Lower leg skin (tissue), 4 donors: ENCODE data around the gene DDX6. TPM values are rescaled to one million over a fixed set of nuclear protein-coding genes. Genes with fewer than 3 reads are reported as not detected.

Source experiments
- DNase-seq, 2 donors: peaks; one replicate each; pipeline ENCODE4 v3.0.0-alpha.2; 2019; ENCODE audit warnings: low spot score in 2 of 2
- H3K4me3 ChIP-seq: fragments of 200-600 bp; sonication (generic); 2 replicates; pipeline ENCODE4 v1.5.1; 2017; ENCODE audit warnings: mild to moderate bottlenecking, low read depth; ENCODE audit not compliant: poor library complexity, severe bottlenecking
- CTCF ChIP-seq, 3 donors: fragments of 450-650 bp; IDR thresholded peaks; one replicate each; pipeline ENCODE4 v1.5.1; 2016; ENCODE audit warnings: antibody characterized with exemption in 3 of 3, mild to moderate bottlenecking in 3 of 3, moderate library complexity in 2 of 3
- POLR2A ChIP-seq, 2 donors: fragments of 450-650 bp; IDR thresholded peaks; one replicate each; pipeline ENCODE4 v1.6.1; 2016 to 2017; ENCODE audit warnings: antibody characterized with exemption in 2 of 2, mild to moderate bottlenecking in 1 of 2, moderate library complexity in 1 of 2
- WGBS, 2 donors: methylation state at CpG; one replicate each; pipeline ENCODE4 v1.1.5; 2018; 5-methylcytosine and 5-hydroxymethylcytosine counted together
- intact Hi-C: fragments of 100-400 bp; cut with DNase I; formaldehyde crosslinking; loops from one replicate; pipeline ENCODE4 v1.15.0; 2023; ENCODE audit warnings: low total_unique reads
- total RNA-seq, 4 donors: library from RNA; depleted of rRNA; stranded (reverse); fragments of >200 nt; gene quantifications; one replicate each; pipeline ENCODE4 v1.1.0, GENCODE V29; 2016

Gene DDX6
- total RNA-seq, 4 donors from 2014 or later: 71.8 to 117 (median 88.6) TPM

DNA sequence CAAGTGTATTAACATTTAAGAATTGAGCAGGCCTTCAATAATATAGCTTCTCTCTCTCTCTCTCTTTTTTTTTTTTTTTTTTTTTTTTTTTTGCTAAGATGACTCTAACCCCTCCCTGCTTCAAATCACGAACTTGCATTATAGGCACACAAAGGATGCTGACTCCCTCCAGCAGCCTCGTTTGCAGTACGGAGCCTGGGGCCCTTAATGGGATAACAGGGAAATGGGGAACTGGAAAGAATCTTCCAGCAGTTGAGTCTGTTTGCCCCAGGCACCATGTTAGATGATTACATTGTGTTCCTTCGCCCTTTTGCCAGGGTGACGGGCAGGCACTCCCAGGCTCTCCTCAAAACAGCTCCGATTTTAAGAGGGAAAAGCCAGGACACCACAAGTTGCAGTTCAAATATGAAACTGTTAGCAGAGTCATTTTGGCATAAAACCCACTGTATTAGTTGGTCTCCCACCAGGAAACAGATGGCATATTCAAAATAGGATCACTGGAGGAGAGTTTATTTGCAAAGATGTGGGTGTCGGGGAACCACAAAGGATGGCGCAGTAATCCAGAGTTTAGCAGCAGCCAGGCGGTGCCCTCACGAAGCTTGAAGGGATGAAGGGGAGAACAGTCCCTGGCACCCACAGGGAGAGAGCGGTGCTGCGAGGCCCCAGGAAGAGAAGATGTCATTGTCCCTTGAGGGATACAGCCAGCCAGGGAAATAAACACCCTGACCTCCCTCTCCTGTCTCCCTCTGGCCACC is 85.0 kb downstream of the DDX6 start:
- TF ChIP-seq CTCF (IDR thresholded peaks at IDR 0.05): no peak
- TF ChIP-seq POLR2A (IDR thresholded peaks at IDR 0.05): no peak
- intact Hi-C loops: no loop called here
- DNase-seq: peak in 1 of 2 donors; percentile 56
- H3K4me3 ChIP-seq: no peak overlapping the region
- WGBS, 2 donors: 49 to 51% methylated on average over 12 of the region's 12 CpGs

DNA sequence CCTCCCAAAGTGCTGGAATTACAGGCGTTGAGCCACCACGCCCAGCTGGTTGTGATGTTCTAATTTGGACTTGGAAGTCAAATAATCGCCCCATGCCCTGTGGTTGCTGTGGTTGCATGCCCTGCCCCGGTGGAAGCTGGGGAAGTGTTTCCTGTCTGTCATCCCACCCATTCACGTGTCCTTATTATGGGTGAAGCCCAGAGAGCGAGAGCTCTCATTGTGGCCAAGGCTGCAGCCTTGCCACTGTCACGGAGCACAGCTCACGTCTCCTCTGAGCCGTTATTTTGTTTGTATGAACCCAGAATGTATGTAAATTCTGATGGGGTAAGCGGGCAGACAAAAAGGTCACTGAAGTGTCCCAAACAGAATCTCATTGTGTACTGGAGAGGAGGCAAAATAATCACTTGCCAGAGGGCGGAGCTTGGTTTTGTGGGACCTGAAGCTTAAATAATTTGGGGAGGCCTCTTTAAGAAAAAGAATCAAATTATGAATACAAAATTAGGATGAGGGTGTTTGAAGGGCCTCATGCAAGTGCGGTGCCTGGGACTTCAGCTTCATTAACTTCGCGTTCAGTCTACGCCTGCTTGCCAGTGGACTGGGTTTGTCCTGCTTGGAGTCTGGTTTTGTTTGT is 85.7 kb downstream of the DDX6 start:
- intact Hi-C loops: no loop called here
- no peak for TF ChIP-seq POLR2A (IDR thresholded peaks at IDR 0.05)
- TF ChIP-seq CTCF (IDR thresholded peaks at IDR 0.05): no peak
- WGBS, 2 donors: 55 to 61% methylated on average over 15 of the region's 15 CpGs
- DNase-seq: peak in 1 of 2 donors; percentile 83
- no peak overlapping the region for H3K4me3 ChIP-seq

- intact Hi-C loops: no loop called here
- no peak overlapping the region for H3K4me3 ChIP-seq
- TF ChIP-seq CTCF (IDR thresholded peaks at IDR 0.05) (no peak), POLR2A (IDR thresholded peaks at IDR 0.05) (no peak)
- 89 to 97% methylated on average over 5 of the region's 5 CpGs for WGBS, 2 donors
- peak; percentile 44 to 82 for DNase-seq
Measured at GRCh38 chr11:118703563-118704106, 87.3 kb downstream of the DDX6 start.

GRCh38 chr11:118699506-118700220 is 91.3 kb downstream of the DDX6 start:
- no peak for DNase-seq
- 85 to 94% methylated on average over 7 of the region's 7 CpGs for WGBS, 2 donors
- intact Hi-C loops: no loop called here
- no peak overlapping the region for H3K4me3 ChIP-seq
- no peak for TF ChIP-seq CTCF (IDR thresholded peaks at IDR 0.05)
- no peak for TF ChIP-seq POLR2A (IDR thresholded peaks at IDR 0.05)

Other genes starting within 250 kb of the DDX6 start
- gene IFT46, start 225.2 kb downstream of the DDX6 start, total RNA-seq: 10 to 100 TPM; 14.7 to 20.1 (median 16.1) TPM
- gene ARCN1, start 218.8 kb downstream of the DDX6 start, total RNA-seq: 10 to 100 TPM; 61.4 to 81.2 (median 70.7) TPM
- gene PHLDB1, start 183.5 kb downstream of the DDX6 start, total RNA-seq: 10 to 100 TPM; 51.9 to 77.4 (median 70.2) TPM
- gene TREH, start 111.5 kb downstream of the DDX6 start, total RNA-seq: not detected
- not detected for gene CXCR5, start 92.7 kb upstream of the DDX6 start, total RNA-seq
- gene BCL9L, start 134.8 kb upstream of the DDX6 start, total RNA-seq: 10 to 100 TPM; 34.5 to 59.4 (median 45.8) TPM
- gene UPK2, start 165.1 kb upstream of the DDX6 start, total RNA-seq: not detected
- gene FOXR1, start 180.6 kb upstream of the DDX6 start, total RNA-seq: not detected
- 10 to 100 TPM; 21.2 to 66.8 (median 39.9) TPM for gene CENATAC, start 207.0 kb upstream of the DDX6 start, total RNA-seq
- gene RPS25, start 227.2 kb upstream of the DDX6 start, total RNA-seq: 1,000 to 10,000 TPM; 1,252 to 2,859 (median 1,930) TPM
- gene TRAPPC4, start 227.6 kb upstream of the DDX6 start, total RNA-seq: 10 to 100 TPM; 40.3 to 53.4 (median 52.2) TPM
- gene SLC37A4, start 239.7 kb upstream of the DDX6 start, total RNA-seq: 10 to 100 TPM; 14.0 to 25.4 (median 19.5) TPM